Panc1 (cell line): ENCODE data around the gene NRG2. TPM values are rescaled to one million over a fixed set of nuclear protein-coding genes. Genes with fewer than 3 reads are reported as not detected.

Source experiments
- ATAC-seq: fragments of 200-7000 bp; cut with Tn5 transposase; 2 replicates; pipeline ENCODE4 v1.9.1; 2020; ENCODE audit warnings: mild to moderate bottlenecking, moderate library complexity
- BruUV-seq: library from RNA; stranded (reverse); fragments of 400-500 nt; replicated peaks from 2 replicates; lab custom pipeline; 2021; lab: Mats Ljungman, UMichigan
- CTCF ChIA-PET: fragments of 300-600 bp; sonication (Branson Sonifier 250); formaldehyde crosslinking; loops from one replicate; lab custom pipeline; 2022; ENCODE audit warnings: antibody characterized with exemption; lab: Charles Lee
- POLR2A ChIA-PET: fragments of 300-600 bp; sonication (Branson Sonifier 250); formaldehyde crosslinking; loops from one replicate; lab custom pipeline; 2022; ENCODE audit warnings: antibody characterized with exemption; lab: Charles Lee
- DNase-seq: peaks from one replicate; pipeline ENCODE4 v3.0.0-alpha.2; 2010; ENCODE audit warnings: low read depth, low spot score
- H3K27ac ChIP-seq: 2 replicates; pipeline ENCODE4 v1.5.1; 2011; ENCODE audit warnings: mild to moderate bottlenecking, low read length, inconsistent platforms
- H3K27me3 ChIP-seq: fragments of 200-500 bp; sonication (Bioruptor generic); 2 replicates; pipeline ENCODE4 v1.6.0; 2014; ENCODE audit warnings: low read length, inconsistent platforms; ENCODE audit not compliant: control insufficient read depth, insufficient read depth
- H3K36me3 ChIP-seq: fragments of 200-500 bp; sonication (Bioruptor generic); 2 replicates; pipeline ENCODE4 v1.5.1; 2014; ENCODE audit warnings: inconsistent platforms, mild to moderate bottlenecking, low read length, moderate library complexity; ENCODE audit not compliant: control insufficient read depth, insufficient read depth
- H3K4me1 ChIP-seq: 2 replicates; pipeline ENCODE4 v1.5.1; 2011; ENCODE audit warnings: inconsistent platforms, mild to moderate bottlenecking, low read length, moderate library complexity; ENCODE audit not compliant: control insufficient read depth, insufficient read depth
- H3K4me3 ChIP-seq, 2 experiments: 2 replicates each; pipeline ENCODE4 v1.5.1; 2011 to 2012; ENCODE audit warnings: low read depth in 2 of 2, low read length in 2 of 2, mild to moderate bottlenecking in 2 of 2, inconsistent platforms in 1 of 2, moderate library complexity in 1 of 2
- H3K9me3 ChIP-seq: fragments of 200-500 bp; sonication (Bioruptor generic); 2 replicates; pipeline ENCODE4 v1.5.1; 2014; ENCODE audit warnings: low read depth, mild to moderate bottlenecking, inconsistent platforms, low read length, moderate library complexity; ENCODE audit not compliant: control insufficient read depth, insufficient read depth
- POLR2AphosphoS5 ChIP-seq: IDR thresholded peaks from 2 replicates; pipeline ENCODE4 v1.6.1; 2012; ENCODE audit warnings: mild to moderate bottlenecking, low read depth, low read length, moderate library complexity
- SIN3A ChIP-seq: IDR thresholded peaks from 2 replicates; pipeline ENCODE4 v1.6.1; 2012; ENCODE audit warnings: low read depth, mild to moderate bottlenecking, low read length, moderate library complexity, borderline replicate concordance; ENCODE audit not compliant: insufficient read depth
- TCF7L2 ChIP-seq: IDR thresholded peaks from 2 replicates; pipeline ENCODE4 v1.6.1; 2011; ENCODE audit warnings: mild to moderate bottlenecking, low read depth, low read length, inconsistent platforms
- in situ Hi-C: cut with HindIII; loops from 2 replicates; pipeline ENCODE4 v1.10.0; 2016; ENCODE audit warnings: low sequenced_read_pairs, low pct_unique_long_range_greater_than_20kb
- intact Hi-C: fragments of 100-400 bp; cut with micrococcal nuclease; formaldehyde crosslinking; loops from one replicate; pipeline ENCODE4 v1.10.0; 2022; ENCODE audit not compliant: unreplicated experiment
- total RNA-seq: library from RNA; stranded (reverse); gene quantifications from one replicate; pipeline ENCODE4 v1.2.1, GENCODE V29; 2021; ENCODE audit not compliant: unreplicated experiment
- TF ChIP-seq, protein P1 (sequence below), 2 experiments: IDR thresholded peaks; 2 replicates each; pipeline ENCODE4 v1.6.1; 2011 to 2012; ENCODE audit warnings: low read depth in 2 of 2, control low read depth in 1 of 2, low read length in 1 of 2, mild to moderate bottlenecking in 1 of 2, moderate library complexity in 1 of 2; ENCODE audit not compliant: insufficient read depth in 1 of 2
- TF ChIP-seq, protein P2 (sequence below): fragments of 450-650 bp; IDR thresholded peaks from 2 replicates; pipeline ENCODE4 v1.5.1; 2017; ENCODE audit warnings: mild to moderate bottlenecking

NRG2 gene
- total RNA-seq, 1 experiment from 2014 or later = 20.2 TPM

DNA sequence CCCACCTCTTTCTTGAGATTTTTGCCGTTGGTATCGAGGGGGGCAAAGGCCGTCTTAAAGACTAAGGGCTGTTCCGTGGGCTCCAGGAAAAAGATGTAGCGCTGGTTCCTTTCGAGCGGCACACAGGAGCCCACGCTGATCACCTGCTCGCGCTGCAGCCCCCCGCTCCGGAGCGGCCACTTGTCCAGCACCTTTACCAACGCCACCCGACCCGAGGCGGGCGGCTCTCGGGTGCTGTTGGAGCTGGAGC is 781 bp downstream of the NRG2 start:
- ChIA-PET POLR2A (interaction anchor here (0.5 kb wide), 1 partner anchor 605 kb away, joined by 4 read pairs; the partner anchor contains the start of genes IK and NDUFA2), CTCF (interaction anchor here (0.7 kb wide), 1 partner anchor 56 kb away, joined by 4 read pairs; no protein-coding TSS in a partner anchor)
- Histone ChIP-seq H3K4me3 (peak overlapping the region; percentile 82 to 89), H3K27me3 (no peaks in the 10 kb centered on the region), H3K36me3 (no peaks in the 10 kb centered on the region), H3K4me1 (peaks cover 27% of the 10 kb centered on the region), H3K27ac (peak overlapping the region; percentile 88), H3K9me3 (no peaks in the 10 kb centered on the region)
- ATAC-seq = peak; percentile 0; the same call in 1 of the 2 replicates
- DNase-seq = no peak
- no TSS peak for BruUV-seq
- in situ Hi-C loops (no loop called here), intact Hi-C loops (no loop called here)
- no peak for TF ChIP-seq TCF7L2
- TF ChIP-seq SIN3A = no peak
- no peak for TF ChIP-seq POLR2AphosphoS5
- TF ChIP-seq, protein P1, sequence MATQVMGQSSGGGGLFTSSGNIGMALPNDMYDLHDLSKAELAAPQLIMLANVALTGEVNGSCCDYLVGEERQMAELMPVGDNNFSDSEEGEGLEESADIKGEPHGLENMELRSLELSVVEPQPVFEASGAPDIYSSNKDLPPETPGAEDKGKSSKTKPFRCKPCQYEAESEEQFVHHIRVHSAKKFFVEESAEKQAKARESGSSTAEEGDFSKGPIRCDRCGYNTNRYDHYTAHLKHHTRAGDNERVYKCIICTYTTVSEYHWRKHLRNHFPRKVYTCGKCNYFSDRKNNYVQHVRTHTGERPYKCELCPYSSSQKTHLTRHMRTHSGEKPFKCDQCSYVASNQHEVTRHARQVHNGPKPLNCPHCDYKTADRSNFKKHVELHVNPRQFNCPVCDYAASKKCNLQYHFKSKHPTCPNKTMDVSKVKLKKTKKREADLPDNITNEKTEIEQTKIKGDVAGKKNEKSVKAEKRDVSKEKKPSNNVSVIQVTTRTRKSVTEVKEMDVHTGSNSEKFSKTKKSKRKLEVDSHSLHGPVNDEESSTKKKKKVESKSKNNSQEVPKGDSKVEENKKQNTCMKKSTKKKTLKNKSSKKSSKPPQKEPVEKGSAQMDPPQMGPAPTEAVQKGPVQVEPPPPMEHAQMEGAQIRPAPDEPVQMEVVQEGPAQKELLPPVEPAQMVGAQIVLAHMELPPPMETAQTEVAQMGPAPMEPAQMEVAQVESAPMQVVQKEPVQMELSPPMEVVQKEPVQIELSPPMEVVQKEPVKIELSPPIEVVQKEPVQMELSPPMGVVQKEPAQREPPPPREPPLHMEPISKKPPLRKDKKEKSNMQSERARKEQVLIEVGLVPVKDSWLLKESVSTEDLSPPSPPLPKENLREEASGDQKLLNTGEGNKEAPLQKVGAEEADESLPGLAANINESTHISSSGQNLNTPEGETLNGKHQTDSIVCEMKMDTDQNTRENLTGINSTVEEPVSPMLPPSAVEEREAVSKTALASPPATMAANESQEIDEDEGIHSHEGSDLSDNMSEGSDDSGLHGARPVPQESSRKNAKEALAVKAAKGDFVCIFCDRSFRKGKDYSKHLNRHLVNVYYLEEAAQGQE (IDR thresholded peaks at IDR 0.05; ENCODE audit: insufficient read depth in 1 of 2, low read depth in 2 of 2, low read length in 1 of 2) = no peak
- TF ChIP-seq, protein P2, sequence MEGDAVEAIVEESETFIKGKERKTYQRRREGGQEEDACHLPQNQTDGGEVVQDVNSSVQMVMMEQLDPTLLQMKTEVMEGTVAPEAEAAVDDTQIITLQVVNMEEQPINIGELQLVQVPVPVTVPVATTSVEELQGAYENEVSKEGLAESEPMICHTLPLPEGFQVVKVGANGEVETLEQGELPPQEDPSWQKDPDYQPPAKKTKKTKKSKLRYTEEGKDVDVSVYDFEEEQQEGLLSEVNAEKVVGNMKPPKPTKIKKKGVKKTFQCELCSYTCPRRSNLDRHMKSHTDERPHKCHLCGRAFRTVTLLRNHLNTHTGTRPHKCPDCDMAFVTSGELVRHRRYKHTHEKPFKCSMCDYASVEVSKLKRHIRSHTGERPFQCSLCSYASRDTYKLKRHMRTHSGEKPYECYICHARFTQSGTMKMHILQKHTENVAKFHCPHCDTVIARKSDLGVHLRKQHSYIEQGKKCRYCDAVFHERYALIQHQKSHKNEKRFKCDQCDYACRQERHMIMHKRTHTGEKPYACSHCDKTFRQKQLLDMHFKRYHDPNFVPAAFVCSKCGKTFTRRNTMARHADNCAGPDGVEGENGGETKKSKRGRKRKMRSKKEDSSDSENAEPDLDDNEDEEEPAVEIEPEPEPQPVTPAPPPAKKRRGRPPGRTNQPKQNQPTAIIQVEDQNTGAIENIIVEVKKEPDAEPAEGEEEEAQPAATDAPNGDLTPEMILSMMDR = no peak

DNA sequence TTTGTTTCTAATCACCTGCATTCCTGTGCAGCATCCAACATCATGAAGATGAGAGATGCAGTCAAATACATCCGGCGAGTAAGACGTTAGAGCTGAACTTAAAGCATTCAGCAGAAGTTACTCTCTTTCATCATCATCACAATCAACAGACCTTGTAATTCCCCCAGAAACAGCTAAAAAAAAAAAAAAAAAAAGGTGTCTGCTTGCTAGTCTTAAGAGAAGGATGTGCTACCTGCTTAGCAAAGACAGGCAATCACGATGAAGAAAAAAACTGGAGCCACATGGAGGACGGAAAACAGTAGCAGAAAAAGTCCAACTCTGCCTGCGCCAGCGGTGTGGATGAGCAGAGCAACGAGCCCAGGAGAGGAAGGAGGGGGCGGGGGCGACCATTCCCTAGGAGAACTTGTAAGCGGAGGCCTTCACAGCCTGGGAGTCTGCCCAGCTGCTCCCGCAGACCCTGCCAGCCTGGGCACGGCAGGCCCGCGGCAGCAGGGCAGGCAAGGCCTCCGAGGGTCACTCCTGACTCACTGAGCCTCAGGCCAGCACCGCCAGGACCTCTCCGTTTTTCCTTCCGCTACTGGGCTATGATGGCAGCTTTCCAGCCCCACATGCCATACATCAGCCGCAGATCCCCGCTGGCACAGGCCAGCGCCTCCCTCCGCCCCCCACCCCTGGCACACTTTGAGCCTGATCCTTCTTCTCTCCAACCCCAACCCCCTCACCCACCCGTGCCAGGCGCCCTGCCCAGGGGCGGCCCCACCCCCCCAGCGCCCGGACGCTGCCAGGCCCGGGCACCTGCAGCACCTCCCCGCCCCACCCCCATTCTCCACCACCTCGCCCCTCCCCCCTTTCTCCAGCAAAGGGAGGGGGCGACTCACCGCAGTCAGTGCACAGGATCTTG is 1.4 kb downstream of the NRG2 start:
- Histone ChIP-seq H3K9me3 (no peaks in the 10 kb centered on the region), H3K36me3 (no peaks in the 10 kb centered on the region), H3K4me3 (peak overlapping the region; percentile 82 to 89), H3K27ac (peak overlapping the region; percentile 98), H3K4me1 (peaks cover 33% of the 10 kb centered on the region), H3K27me3 (no peaks in the 10 kb centered on the region)
- in situ Hi-C loops = no loop called here
- TF ChIP-seq POLR2AphosphoS5 (0 out of 2 replicates have a peak, but pooled peaks have one; percentile 39), TCF7L2 (peak; percentile 38; the same call in 1 of the 2 replicates), SIN3A (peak; percentile 88)
- TF ChIP-seq, protein P2 = no peak
- no TSS peak for BruUV-seq
- peak; percentile 69 for ATAC-seq
- CTCF ChIA-PET = interaction anchor here (0.6 kb wide), 1 partner anchor 261 kb away, joined by 5 read pairs; no protein-coding TSS in a partner anchor
- intact Hi-C loops = no loop called here
- DNase-seq = peak; percentile 50
- POLR2A ChIA-PET = interaction anchor here (0.5 to 0.6 kb wide), 2 partner anchors 136 to 606 kb away, joined by 4 to 13 read pairs; partner anchors contain the start of genes IK and NDUFA2
